ENCODE data around the gene ITFG1. TPM values are rescaled to one million over a fixed set of nuclear protein-coding genes. Genes with fewer than 3 reads are reported as not detected.

Gene ITFG1
- total and polyA plus RNA-seq, 2 of the 8 experiments (the other 6 are each of a cell fraction or from before 2014, with no cell fraction given) = 13.8 to 22.2 TPM

- DNase-seq (ENCODE audit: low read depth in 1 of 2, low spot score in 2 of 2) (no peak), FAIRE-seq (no peak)
- H4K8ac ChIP-seq (ENCODE audit: extremely low read depth, insufficient read depth, low read length) = no peak overlapping the region
- H2AK5ac ChIP-seq (ENCODE audit: low read depth, low read length) = no peak overlapping the region
- H3K23me2 ChIP-seq (ENCODE audit: low read depth, low read length) = no peaks in the 10 kb centered on the region
- H4K91ac ChIP-seq (replicated peaks; ENCODE audit: insufficient read length, low read length) = no peak overlapping the region
- H2BK5ac ChIP-seq (ENCODE audit: low read depth, low read length) = no peak overlapping the region
- H2AFZ ChIP-seq (ENCODE audit: low read length) = no peak overlapping the region
- H3K18ac ChIP-seq (ENCODE audit: extremely low read depth, low read length) = no peak overlapping the region
- H2BK20ac ChIP-seq (ENCODE audit: low read length) = no peak overlapping the region
- no peak overlapping the region for H3K4me2 ChIP-seq (ENCODE audit: insufficient read depth in 1 of 2, low read depth in 2 of 2, low read length in 2 of 2)
- POLR2A ChIA-PET (ENCODE audit: partially characterized antibody) = no interaction called here
- peaks cover 0 to 1% of the 10 kb centered on the region in 2 experiments for H4K20me1 ChIP-seq (replicated peaks in 1 of 2; ENCODE audit: control insufficient read depth in 1 of 2, insufficient read depth in 2 of 2, low read length in 2 of 2)
- no peak overlapping the region for H3K56ac ChIP-seq (replicated peaks; ENCODE audit: insufficient read length, low read depth, low read length)
- no peaks in the 10 kb centered on the region for H3K79me1 ChIP-seq (ENCODE audit: low read depth, low read length)
- no peak for TF ChIP-seq CBX8 (IDR thresholded peaks at IDR 0.05; ENCODE audit: borderline replicate concordance, low read depth, low read length)
- TF ChIP-seq NANOG (IDR thresholded peaks at IDR 0.05; ENCODE audit: insufficient read depth, low read depth, low read length, poor library complexity, severe bottlenecking) = no peak
- TF ChIP-seq TEAD4 (IDR thresholded peaks at IDR 0.05; ENCODE audit: low read depth, low read length) = no peak
- TF ChIP-seq MAFK (IDR thresholded peaks at IDR 0.05; ENCODE audit: low read depth, low read length) = no peak
- no peak for TF ChIP-seq KDM5A (IDR thresholded peaks at IDR 0.05; ENCODE audit: low read length)
- TF ChIP-seq BACH1 (IDR thresholded peaks at IDR 0.05; ENCODE audit: low read length) = no peak
- no peak for TF ChIP-seq SP2 (IDR thresholded peaks at IDR 0.05; ENCODE audit: low read length)
- TF ChIP-seq SP4 (IDR thresholded peaks at IDR 0.05; ENCODE audit: low read length) = no peak
- no peak for TF ChIP-seq KDM1A (IDR thresholded peaks at IDR 0.05; ENCODE audit: borderline replicate concordance, low read length)
- TF ChIP-seq MAX (IDR thresholded peaks at IDR 0.05) = no peak
- no peak for TF ChIP-seq SP1 (IDR thresholded peaks at IDR 0.05; ENCODE audit: low read depth, low read length)
- no peak for TF ChIP-seq YY1 (IDR thresholded peaks at IDR 0.05; ENCODE audit: low read depth, low read length)
- no peak for TF ChIP-seq EP300 (IDR thresholded peaks at IDR 0.05; ENCODE audit: borderline replicate concordance in 1 of 2, low read depth in 2 of 2, low read length in 2 of 2)
- TF ChIP-seq SIX5 (IDR thresholded peaks at IDR 0.05; ENCODE audit: low read depth, low read length) = no peak
- no peak overlapping the region for H3K9ac ChIP-seq (replicated peaks in 1 of 4; ENCODE audit: extremely low read depth in 1 of 4, low read depth in 3 of 4, low read length in 3 of 4)
- no peak overlapping the region for H3K4ac ChIP-seq (replicated peaks; ENCODE audit: insufficient read length, low read depth, low read length)
- H3K27me3 ChIP-seq (replicated peaks in 1 of 4; ENCODE audit: control insufficient read depth in 3 of 4, extremely low read depth in 1 of 4, insufficient read depth in 3 of 4, low read length in 3 of 4) = no peaks in the 10 kb centered on the region
- no peaks in the 10 kb centered on the region for H3K4me1 ChIP-seq (replicated peaks in 1 of 4; ENCODE audit: control insufficient read depth in 3 of 4, insufficient read depth in 4 of 4, low read length in 3 of 4)
- peaks cover 0 to 22% (median 2%) of the 10 kb centered on the region in 4 experiments; a peak in 6 of 8 replicates for H3K36me3 ChIP-seq (ENCODE audit: control insufficient read depth in 2 of 4, insufficient read depth in 4 of 4, low read length in 3 of 4)
- no peak overlapping the region for H2BK15ac ChIP-seq (ENCODE audit: low read length)
- H2BK120ac ChIP-seq (replicated peaks; ENCODE audit: low read depth, low read length) = no peak overlapping the region
- no peak overlapping the region for H3K23ac ChIP-seq (ENCODE audit: insufficient read length)
- 92% methylated on average over 7 of the region's 7 CpGs; no CpG with 5 or more reads in 1 of the 2 experiments for WGBS, 2 experiments (ENCODE audit: extremely low coverage in 1 of 2, insufficient coverage in 1 of 2, insufficient read length in 1 of 2, insufficient replicate concordance in 2 of 2, low coverage in 1 of 2, low lambda C conversion rate in 2 of 2, missing lambda C conversion rate in 1 of 2)
- no peak overlapping the region for H2BK12ac ChIP-seq (ENCODE audit: low read depth, low read length)
- H3K14ac ChIP-seq (ENCODE audit: insufficient read length) = no peak overlapping the region
- no peak overlapping the region for H3K27ac ChIP-seq (ENCODE audit: low read depth, low read length)
- no peaks in the 10 kb centered on the region for H3K9me3 ChIP-seq (ENCODE audit: insufficient read depth in 2 of 2, low read depth in 1 of 2, low read length in 1 of 2)
- no peaks in the 10 kb centered on the region for H3K79me2 ChIP-seq (ENCODE audit: control insufficient read depth in 1 of 2, insufficient read depth in 2 of 2, low read length in 2 of 2)
- H3K4me3 ChIP-seq (ENCODE audit: extremely low read depth in 1 of 4, insufficient read depth in 2 of 4, low read depth in 3 of 4, low read length in 4 of 4) = no peak overlapping the region
- CTCF ChIA-PET (ENCODE audit: partially characterized antibody) = no interaction called here
- no peak overlapping the region for H4K5ac ChIP-seq (ENCODE audit: insufficient read length, low read depth, low read length)
Observed at GRCh38 chr16:47504599-47504998, 43.7 kb upstream of the ITFG1 start.

Measured in H1 (cell line).